PC-3 (cell line): ENCODE data around the gene UNC93A.

Experiments
- EZH2phosphoT487 ChIP-seq: fragments of 300-600 bp; sonication (generic); IDR thresholded peaks from 2 replicates; pipeline ENCODE4 v1.6.1; 2018; ENCODE audit warnings: mild to moderate bottlenecking, antibody characterized with exemption, low read length, borderline replicate concordance
- TF ChIP-seq, protein P1 (sequence below): fragments of 300-600 bp; sonication (generic); conservative IDR thresholded peaks from 2 replicates; pipeline ENCODE4 v1.5.1; 2017; ENCODE audit warnings: antibody characterized with exemption, low read depth, mild to moderate bottlenecking, low read length

DNA sequence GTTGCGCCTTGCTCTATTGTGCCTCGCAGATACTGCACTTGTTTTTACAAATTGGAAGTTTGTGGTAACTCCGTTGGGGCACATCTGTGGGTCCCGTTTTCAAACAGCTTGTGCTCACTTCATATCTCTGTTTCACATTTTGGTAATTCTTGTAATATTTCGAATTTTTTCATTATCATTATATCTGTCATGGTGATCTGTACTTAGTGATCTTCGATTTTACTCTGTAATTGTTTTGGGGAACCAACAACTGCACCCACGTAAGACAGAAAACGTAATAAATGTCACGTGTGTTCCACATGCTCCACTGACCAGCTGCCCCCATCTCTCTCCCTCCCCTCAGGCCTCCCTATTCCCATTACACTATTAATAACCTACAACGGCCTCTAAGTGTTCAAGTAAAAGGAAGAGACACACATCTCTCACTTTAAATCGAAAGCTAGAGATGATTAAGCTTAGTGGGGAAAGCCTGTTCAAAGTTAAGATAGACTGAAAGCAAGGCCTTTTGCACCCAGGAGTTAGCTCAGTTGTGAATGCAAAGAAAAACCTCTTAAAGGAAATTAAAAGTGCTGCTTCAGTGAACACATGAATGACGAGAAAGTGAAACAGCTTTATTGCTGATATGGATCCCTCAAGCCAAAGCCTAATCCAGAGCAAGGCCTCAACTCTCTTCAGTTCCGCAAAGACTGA, 60.7 kb downstream of the UNC93A start:
- TF ChIP-seq EZH2phosphoT487: no peak
- TF ChIP-seq, protein P1, sequence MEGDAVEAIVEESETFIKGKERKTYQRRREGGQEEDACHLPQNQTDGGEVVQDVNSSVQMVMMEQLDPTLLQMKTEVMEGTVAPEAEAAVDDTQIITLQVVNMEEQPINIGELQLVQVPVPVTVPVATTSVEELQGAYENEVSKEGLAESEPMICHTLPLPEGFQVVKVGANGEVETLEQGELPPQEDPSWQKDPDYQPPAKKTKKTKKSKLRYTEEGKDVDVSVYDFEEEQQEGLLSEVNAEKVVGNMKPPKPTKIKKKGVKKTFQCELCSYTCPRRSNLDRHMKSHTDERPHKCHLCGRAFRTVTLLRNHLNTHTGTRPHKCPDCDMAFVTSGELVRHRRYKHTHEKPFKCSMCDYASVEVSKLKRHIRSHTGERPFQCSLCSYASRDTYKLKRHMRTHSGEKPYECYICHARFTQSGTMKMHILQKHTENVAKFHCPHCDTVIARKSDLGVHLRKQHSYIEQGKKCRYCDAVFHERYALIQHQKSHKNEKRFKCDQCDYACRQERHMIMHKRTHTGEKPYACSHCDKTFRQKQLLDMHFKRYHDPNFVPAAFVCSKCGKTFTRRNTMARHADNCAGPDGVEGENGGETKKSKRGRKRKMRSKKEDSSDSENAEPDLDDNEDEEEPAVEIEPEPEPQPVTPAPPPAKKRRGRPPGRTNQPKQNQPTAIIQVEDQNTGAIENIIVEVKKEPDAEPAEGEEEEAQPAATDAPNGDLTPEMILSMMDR: no peak
